DND-41 (cell line): ENCODE results near the gene GPR15LG.

Source experiments
- ATAC-seq: fragments of 200-7000 bp; cut with Tn5 transposase; 3 replicates; pipeline ENCODE4 v1.9.1; 2021; ENCODE audit warnings: low read depth; ENCODE audit not compliant: insufficient read depth
- DNase-seq: peaks from one replicate; pipeline ENCODE4 v3.0.0-alpha.2; 2020
- H2AFZ ChIP-seq: 2 replicates; pipeline ENCODE4 v1.6.0; 2012; ENCODE audit warnings: low read depth, low read length
- H3K27ac ChIP-seq: 2 replicates; pipeline ENCODE4 v1.5.1; 2012; ENCODE audit warnings: low read length, inconsistent platforms
- H3K27me3 ChIP-seq: fragments of 200-600 bp; sonication (generic); 2 replicates; pipeline ENCODE4 v1.6.0; 2012; ENCODE audit warnings: low read length, mild to moderate bottlenecking, inconsistent platforms; ENCODE audit not compliant: insufficient read depth, poor library complexity
- H3K36me3 ChIP-seq: 2 replicates; pipeline ENCODE4 v1.5.1; 2012; ENCODE audit warnings: low read length, inconsistent platforms; ENCODE audit not compliant: insufficient read depth
- H3K4me1 ChIP-seq: 2 replicates; pipeline ENCODE4 v1.5.1; 2012; ENCODE audit warnings: mild to moderate bottlenecking, low read length; ENCODE audit not compliant: insufficient read depth
- H3K4me2 ChIP-seq: 2 replicates; pipeline ENCODE4 v1.6.0; 2012; ENCODE audit warnings: mild to moderate bottlenecking, moderate library complexity, low read length, inconsistent platforms; ENCODE audit not compliant: insufficient read depth
- H3K4me3 ChIP-seq, 2 experiments: fragments of 200-600 bp in 1 of 2; shearing (Covaris generic) in 1 of 2; 2 replicates each; pipeline ENCODE4 v1.5.1; 2012 to 2016; ENCODE audit warnings: inconsistent platforms in 2 of 2, low read length in 2 of 2, mild to moderate bottlenecking in 2 of 2, low read depth in 1 of 2, moderate library complexity in 1 of 2
- H3K79me2 ChIP-seq: 2 replicates; pipeline ENCODE4 v1.6.0; 2012; ENCODE audit warnings: low read length, inconsistent platforms; ENCODE audit not compliant: insufficient read depth
- H3K9ac ChIP-seq: 2 replicates; pipeline ENCODE4 v1.6.0; 2012; ENCODE audit warnings: low read depth, mild to moderate bottlenecking, inconsistent platforms, low read length, moderate library complexity
- H3K9me3 ChIP-seq: 2 replicates; pipeline ENCODE4 v1.5.1; 2012; ENCODE audit warnings: low read length, moderate library complexity, mild to moderate bottlenecking, inconsistent platforms; ENCODE audit not compliant: insufficient read depth, severe bottlenecking
- H4K20me1 ChIP-seq: 2 replicates; pipeline ENCODE4 v1.6.0; 2012; ENCODE audit warnings: low read length; ENCODE audit not compliant: insufficient read depth
- EZH2 ChIP-seq: IDR thresholded peaks from 3 replicates; pipeline ENCODE4 v1.6.1; 2012; ENCODE audit warnings: borderline replicate concordance, low read depth, mild to moderate bottlenecking, moderate library complexity, low read length, inconsistent platforms; ENCODE audit not compliant: severe bottlenecking
- TF ChIP-seq, protein P1 (sequence below): IDR thresholded peaks from 2 replicates; pipeline ENCODE4 v1.5.1; 2012; ENCODE audit warnings: borderline replicate concordance, low read length, moderate library complexity, mild to moderate bottlenecking; ENCODE audit not compliant: poor library complexity, severe bottlenecking; ENCODE audit errors: extremely low read depth

GPR15LG gene

DNA sequence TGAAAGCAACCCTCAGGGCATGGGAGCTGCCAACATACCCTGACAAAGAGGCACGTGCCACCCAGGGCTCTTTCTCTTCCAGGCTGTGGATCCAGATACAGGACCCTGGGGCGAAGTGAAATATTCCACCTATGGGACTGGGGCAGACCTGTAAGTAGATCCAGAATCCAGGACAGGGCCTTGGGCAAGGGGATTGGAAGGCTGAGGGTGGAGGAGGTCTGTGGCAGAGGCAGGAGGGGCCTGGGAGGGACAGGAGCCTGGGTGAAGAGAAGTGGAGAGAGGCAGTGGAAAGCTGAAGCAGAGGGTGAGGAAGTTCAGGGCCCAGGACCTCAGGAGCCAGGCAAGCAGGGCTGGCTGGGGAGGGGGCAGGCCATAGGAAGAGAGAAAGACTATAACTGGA, 38.0 kb downstream of the GPR15LG start:
- Histone ChIP-seq H3K27me3 (peaks cover 3% of the 10 kb centered on the region), H3K4me1 (no peaks in the 10 kb centered on the region), H3K4me2 (no peak overlapping the region)

GRCh38 chr10:84212014-84212413, 38.4 kb downstream of the GPR15LG start:
- Histone ChIP-seq H3K9ac (no peak overlapping the region), H3K27me3 (peaks cover 1% of the 10 kb centered on the region), H3K4me2 (no peak overlapping the region), H3K4me1 (no peaks in the 10 kb centered on the region), H4K20me1 (no peaks in the 10 kb centered on the region), H3K79me2 (no peaks in the 10 kb centered on the region), H2AFZ (no peak overlapping the region), H3K4me3 (no peak overlapping the region), H3K9me3 (no peaks in the 10 kb centered on the region), H3K27ac (no peak overlapping the region), H3K36me3 (no peaks in the 10 kb centered on the region)
- ATAC-seq, result no peak
- TF ChIP-seq EZH2, result no peak
- TF ChIP-seq, protein P1, sequence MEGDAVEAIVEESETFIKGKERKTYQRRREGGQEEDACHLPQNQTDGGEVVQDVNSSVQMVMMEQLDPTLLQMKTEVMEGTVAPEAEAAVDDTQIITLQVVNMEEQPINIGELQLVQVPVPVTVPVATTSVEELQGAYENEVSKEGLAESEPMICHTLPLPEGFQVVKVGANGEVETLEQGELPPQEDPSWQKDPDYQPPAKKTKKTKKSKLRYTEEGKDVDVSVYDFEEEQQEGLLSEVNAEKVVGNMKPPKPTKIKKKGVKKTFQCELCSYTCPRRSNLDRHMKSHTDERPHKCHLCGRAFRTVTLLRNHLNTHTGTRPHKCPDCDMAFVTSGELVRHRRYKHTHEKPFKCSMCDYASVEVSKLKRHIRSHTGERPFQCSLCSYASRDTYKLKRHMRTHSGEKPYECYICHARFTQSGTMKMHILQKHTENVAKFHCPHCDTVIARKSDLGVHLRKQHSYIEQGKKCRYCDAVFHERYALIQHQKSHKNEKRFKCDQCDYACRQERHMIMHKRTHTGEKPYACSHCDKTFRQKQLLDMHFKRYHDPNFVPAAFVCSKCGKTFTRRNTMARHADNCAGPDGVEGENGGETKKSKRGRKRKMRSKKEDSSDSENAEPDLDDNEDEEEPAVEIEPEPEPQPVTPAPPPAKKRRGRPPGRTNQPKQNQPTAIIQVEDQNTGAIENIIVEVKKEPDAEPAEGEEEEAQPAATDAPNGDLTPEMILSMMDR, result no peak
- no peak for DNase-seq

More for the DNA sequence above, 38.0 kb downstream of the GPR15LG start:
- no peak overlapping the region for H3K4me3 ChIP-seq
- H4K20me1 ChIP-seq, result no peaks in the 10 kb centered on the region
- no peaks in the 10 kb centered on the region for H3K9me3 ChIP-seq
- no peaks in the 10 kb centered on the region for H3K79me2 ChIP-seq
- no peak overlapping the region for H2AFZ ChIP-seq
- TF ChIP-seq, protein P1, result no peak
- TF ChIP-seq EZH2, result no peak
- no peak overlapping the region for H3K9ac ChIP-seq
- DNase-seq, result no peak
- H3K27ac ChIP-seq, result no peak overlapping the region
- H3K36me3 ChIP-seq, result no peaks in the 10 kb centered on the region
- no peak for ATAC-seq

GRCh38 chr10:84213076-84213475, 39.5 kb downstream of the GPR15LG start:
- H3K4me1 ChIP-seq, result no peaks in the 10 kb centered on the region
- H3K36me3 ChIP-seq, result no peaks in the 10 kb centered on the region
- ATAC-seq, result no peak
- no peak for TF ChIP-seq EZH2
- TF ChIP-seq, protein P1, result no peak
- no peak overlapping the region for H3K4me3 ChIP-seq
- no peaks in the 10 kb centered on the region for H3K9me3 ChIP-seq
- H4K20me1 ChIP-seq, result no peaks in the 10 kb centered on the region
- H2AFZ ChIP-seq, result no peak overlapping the region
- no peak overlapping the region for H3K27ac ChIP-seq
- no peak for DNase-seq
- H3K27me3 ChIP-seq, result no peaks in the 10 kb centered on the region
- no peak overlapping the region for H3K4me2 ChIP-seq
- H3K79me2 ChIP-seq, result no peaks in the 10 kb centered on the region
- no peak overlapping the region for H3K9ac ChIP-seq
